ENCODE data around the gene LDLRAD3.
"Not testable (repeated sequence)": the region's sequence is repeated elsewhere in the genome, so short reads cannot be mapped to it uniquely, and the experiment has no call there.

Gene LDLRAD3

GRCh38 chr11:36186340-36187175, 242.7 kb downstream of the LDLRAD3 start:
- peak; percentile 91 for DNase-seq

GRCh38 chr11:36187622-36188021, 243.8 kb downstream of the LDLRAD3 start:
- no peak for DNase-seq

GRCh38 chr11:36189735-36190134, 245.9 kb downstream of the LDLRAD3 start:
- not testable (repeated sequence) for DNase-seq

- no peak for DNase-seq
Observed at GRCh38 chr11:36191941-36192340, 248.1 kb downstream of the LDLRAD3 start.

- no peak for DNase-seq
Observed at GRCh38 chr11:36192425-36193289, 248.8 kb downstream of the LDLRAD3 start.

- DNase-seq, result no peak
Observed at GRCh38 chr11:36193290-36193619, 249.4 kb downstream of the LDLRAD3 start.

- DNase-seq, result no peak
Observed at GRCh38 chr11:36193721-36194120, 249.9 kb downstream of the LDLRAD3 start.

GRCh38 chr11:36195496-36196354, 251.9 kb downstream of the LDLRAD3 start:
- no peak for DNase-seq

- no peak for DNase-seq
Observed at GRCh38 chr11:36196411-36196998, 252.6 kb downstream of the LDLRAD3 start.

GRCh38 chr11:36201411-36201810, 257.5 kb downstream of the LDLRAD3 start:
- no peak for DNase-seq

- no peak for DNase-seq
Observed at GRCh38 chr11:36205536-36205935, 261.7 kb downstream of the LDLRAD3 start.

GRCh38 chr11:36210529-36210928, 266.7 kb downstream of the LDLRAD3 start:
- DNase-seq, result no peak

GRCh38 chr11:36211761-36212430, 268.0 kb downstream of the LDLRAD3 start:
- DNase-seq, result no peak

- peak; percentile 9 for DNase-seq
Observed at GRCh38 chr11:36212564-36213392, 268.9 kb downstream of the LDLRAD3 start.

- DNase-seq, result no peak
Observed at GRCh38 chr11:36213393-36213840, 269.6 kb downstream of the LDLRAD3 start.

- no peak for DNase-seq
Observed at GRCh38 chr11:36214480-36214879, 270.6 kb downstream of the LDLRAD3 start.

- DNase-seq, result no peak
Observed at GRCh38 chr11:36214976-36215692, 271.3 kb downstream of the LDLRAD3 start.

GRCh38 chr11:36215693-36216060, 271.8 kb downstream of the LDLRAD3 start:
- no peak for DNase-seq

GRCh38 chr11:36216061-36216615, 272.3 kb downstream of the LDLRAD3 start:
- DNase-seq, result no peak

- DNase-seq, result no peak
Observed at GRCh38 chr11:36218283-36218921, 274.5 kb downstream of the LDLRAD3 start.
